HG02759 (cell line): Measurements from ENCODE around the gene PPL.
A peak's percentile ranks its signal among the peaks of the same experiment; 100 is the strongest.

Source experiments
- ATAC-seq: cut with Tn5 transposase; IDR thresholded peaks from one replicate; pipeline ENCODE4 v1.9.1; 2021; ENCODE audit warnings: mild to moderate bottlenecking, moderate library complexity; ENCODE audit not compliant: unreplicated experiment

PPL gene

GRCh38 chr16:4870138-4870671 is 66.7 kb downstream of the PPL start:
- ATAC-seq, result no peak

- ATAC-seq, result no peak
Measured at GRCh38 chr16:4869147-4869805, 67.7 kb downstream of the PPL start.

GRCh38 chr16:4868535-4868934 is 68.4 kb downstream of the PPL start:
- ATAC-seq, result no peak

- ATAC-seq, result peak; percentile 45
Measured at GRCh38 chr16:4868026-4868425, 68.9 kb downstream of the PPL start.

GRCh38 chr16:4866586-4866985 is 70.4 kb downstream of the PPL start:
- ATAC-seq, result no peak

GRCh38 chr16:4865231-4865860 is 71.6 kb downstream of the PPL start:
- ATAC-seq, result no peak

- no peak for ATAC-seq
Measured at GRCh38 chr16:4864728-4865127, 72.2 kb downstream of the PPL start.

DNA sequence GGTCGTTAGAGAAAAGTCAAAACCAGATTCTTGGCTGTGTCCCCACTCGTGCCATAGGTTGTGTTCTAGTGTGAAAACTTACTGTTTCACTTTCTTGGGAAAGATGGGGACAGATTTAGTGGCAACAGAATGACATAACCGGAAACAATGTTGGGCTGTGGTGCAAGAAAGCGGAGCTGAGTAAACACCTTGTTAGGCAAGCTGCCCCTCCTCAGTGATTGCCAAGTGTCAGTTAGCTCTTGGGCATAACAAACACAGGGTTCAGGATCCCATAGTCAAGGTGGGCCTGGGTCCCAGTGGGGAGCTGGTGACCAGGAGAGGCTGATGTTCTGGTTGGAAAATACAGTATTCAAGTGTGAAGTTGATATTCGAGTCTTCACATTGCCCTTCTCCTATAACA is 74.3 kb downstream of the PPL start:
- ATAC-seq, result no peak

DNA sequence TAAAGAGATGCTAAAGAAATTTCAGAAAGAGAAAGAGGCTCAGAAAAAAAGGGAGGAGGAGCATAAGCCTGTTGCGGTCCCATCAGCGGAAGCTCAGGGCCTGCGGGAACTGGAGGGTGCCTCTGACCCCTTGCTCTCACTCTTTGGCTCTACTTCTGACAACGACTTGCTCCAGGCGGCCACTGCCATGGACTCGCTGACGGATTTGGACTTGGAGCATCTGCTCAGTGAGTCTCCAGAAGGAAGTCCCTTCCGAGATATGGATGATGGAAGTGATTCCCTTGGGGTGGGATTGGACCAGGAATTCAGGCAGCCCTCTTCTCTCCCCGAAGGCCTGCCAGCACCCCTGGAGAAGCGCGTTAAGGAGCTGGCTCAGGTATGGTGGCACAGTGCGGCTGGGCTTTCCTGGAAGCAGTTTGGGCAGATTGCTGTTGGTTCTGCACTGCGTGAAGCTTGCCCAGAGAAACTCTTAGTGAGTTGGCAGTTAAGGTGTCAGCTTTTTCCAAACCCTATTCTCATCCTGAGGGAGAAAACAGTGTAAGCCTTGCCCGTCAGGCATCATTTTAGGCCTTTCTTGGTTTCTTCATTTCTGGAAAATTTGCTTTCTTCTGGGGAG is 76.1 kb downstream of the PPL start:
- ATAC-seq, result no peak

DNA sequence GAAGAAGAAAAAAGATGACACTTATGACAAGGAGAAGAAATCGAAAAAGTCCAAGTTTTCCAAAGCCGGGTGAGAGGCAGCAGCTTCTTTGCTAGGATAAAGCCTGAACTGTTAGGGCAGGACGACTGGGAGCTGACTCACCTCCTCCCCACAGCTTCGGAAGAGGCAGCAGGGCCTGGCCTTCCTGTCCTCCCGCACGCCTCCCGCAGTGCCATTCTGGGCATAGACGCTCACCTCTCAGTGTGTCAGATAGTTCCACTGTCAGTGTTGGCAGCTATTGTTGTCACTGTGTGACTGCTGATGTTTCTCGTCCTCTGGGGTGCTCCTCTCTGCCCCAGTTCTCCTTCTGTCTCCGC is 77.1 kb downstream of the PPL start:
- no peak for ATAC-seq

DNA sequence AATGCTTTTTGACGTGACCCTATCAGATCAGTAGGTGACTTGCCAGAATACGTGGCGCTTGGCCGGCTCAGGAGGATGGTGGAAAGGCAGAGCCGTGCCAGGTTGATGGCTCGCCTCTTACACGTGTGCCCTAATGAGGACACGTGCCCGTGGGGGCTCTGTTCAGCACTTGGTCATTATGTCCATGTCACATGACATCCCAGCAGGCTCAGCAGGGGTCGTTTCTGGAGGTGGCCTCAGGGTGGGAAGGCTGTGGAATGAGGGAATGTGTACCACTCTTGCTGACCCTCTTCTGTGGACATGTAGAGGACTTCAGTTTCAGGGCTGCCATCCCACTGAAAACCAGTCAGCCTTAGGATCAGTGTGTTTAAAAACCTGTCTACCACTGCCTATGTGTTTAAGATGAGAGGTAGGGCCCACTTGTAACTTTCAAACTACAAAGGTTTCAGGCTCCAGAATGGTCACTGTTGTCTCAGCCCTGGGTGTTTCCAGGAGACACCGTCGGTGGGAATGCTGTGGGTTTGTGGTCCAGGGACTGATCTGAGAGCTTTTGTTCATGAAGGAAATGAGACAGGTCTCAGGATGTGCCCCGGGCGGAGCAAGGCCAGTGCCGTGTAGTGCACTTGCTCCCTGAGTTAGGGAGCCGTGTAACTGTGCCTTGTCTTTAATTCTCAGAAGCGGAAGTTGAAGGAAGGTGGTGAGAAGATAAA is 77.6 kb downstream of the PPL start:
- ATAC-seq, result no peak

DNA sequence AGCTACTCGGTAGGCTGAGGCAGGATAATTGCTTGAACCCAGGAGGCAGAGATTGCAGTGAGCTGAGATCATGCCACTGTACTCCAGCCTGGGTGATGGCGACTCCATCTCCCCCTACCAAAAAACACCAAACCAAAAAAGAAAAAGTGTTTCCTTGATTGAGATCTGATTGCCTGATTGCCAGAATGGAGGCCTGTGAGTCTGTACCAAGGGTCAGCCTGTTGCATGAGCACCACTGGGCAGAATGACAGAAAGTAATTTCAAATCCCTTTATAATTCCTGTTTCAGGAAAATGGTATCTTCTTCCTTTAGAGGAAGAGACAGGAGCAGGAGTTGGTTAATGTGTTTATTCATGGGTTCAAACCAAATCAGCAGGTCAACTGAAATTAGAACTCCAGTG is 81.1 kb downstream of the PPL start:
- no peak for ATAC-seq

- no peak for ATAC-seq
Measured at GRCh38 chr16:4855371-4855770, 81.6 kb downstream of the PPL start.

GRCh38 chr16:4852221-4852872 is 84.6 kb downstream of the PPL start:
- ATAC-seq, result no peak

- ATAC-seq, result no peak
Measured at GRCh38 chr16:4850211-4850610, 86.7 kb downstream of the PPL start.

DNA sequence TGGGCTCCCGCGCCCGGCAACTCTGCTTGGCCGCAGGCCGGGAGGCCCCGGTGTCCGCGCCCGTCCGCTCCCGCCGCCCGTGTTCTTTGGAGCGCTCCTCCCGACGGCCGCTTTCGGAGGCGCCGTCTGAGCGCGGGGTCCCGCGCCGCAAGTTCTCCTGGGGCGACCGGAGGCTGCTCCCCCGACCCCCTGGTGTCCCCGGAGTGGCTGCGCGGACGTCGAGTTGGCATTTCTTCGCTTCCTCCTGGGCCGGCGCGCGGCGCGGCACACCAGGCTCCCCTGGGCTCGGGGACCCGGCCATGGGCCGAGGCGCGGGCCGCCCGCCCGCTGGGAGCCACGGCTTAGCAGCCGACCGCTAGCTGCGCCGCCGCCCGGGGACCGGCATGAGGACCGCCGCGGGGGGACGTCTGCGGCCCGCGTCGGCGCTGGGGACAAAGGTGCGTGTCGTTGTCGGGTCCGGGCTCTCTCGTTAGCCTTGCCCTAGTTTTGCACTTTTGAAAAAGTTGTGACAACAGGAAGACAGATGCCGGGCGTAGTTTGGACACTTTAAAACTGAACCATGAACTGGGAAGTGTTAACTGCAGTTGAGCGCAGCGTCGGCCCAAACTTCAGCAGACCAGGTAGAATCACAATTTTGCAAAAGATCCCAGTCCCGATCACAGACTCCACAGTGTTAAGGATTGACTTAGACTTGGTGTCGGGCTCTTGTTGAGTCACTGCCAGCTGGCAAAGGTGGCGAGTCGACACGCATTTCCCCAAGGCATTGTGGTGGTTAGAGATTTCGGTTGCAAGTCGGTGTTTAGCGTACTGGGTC is 89.0 kb downstream of the PPL start:
- peak; percentile 26 for ATAC-seq

- ATAC-seq, result peak; percentile 89
Measured at GRCh38 chr16:4846901-4847773, 89.8 kb downstream of the PPL start, which contains the start of the genes GLYR1 and UBN1. Gene GLYR1 (minus strand): TSS chr16:4847288. CDS start chr16:4847265, 23 bp downstream. Gene UBN1 (plus strand): TSS chr16:4847481. CDS start chr16:4852918, 5,437 bp downstream.

DNA sequence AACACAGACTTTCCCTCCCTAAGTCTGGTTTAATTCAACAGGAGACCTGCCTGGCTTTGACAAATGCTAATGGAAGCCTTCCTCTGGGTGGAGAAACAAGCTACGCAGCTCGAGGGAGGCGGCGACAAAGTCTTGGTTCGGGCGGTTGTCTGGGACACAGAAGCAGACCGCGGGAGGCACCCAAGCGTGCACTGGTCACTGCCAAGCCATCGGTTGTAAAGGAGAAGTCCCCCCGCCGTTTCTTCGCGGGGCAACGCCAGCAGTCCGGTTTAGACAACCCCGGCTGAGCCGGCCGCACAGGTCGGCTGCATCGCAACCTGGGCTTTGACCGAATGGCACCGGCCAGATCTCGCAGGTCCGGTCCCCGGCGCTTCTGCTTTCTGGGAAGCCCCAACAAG is 90.4 kb downstream of the PPL start:
- peak; percentile 19 for ATAC-seq

- no peak for ATAC-seq
Measured at GRCh38 chr16:4840984-4841383, 96.0 kb downstream of the PPL start.
